Stimulated activated CD4-positive, alpha-beta T cell treated with anti-CD3 and anti-CD28 coated beads, Interleukin-4, amount 100 ng/mL, for 1 hour (primary cell): ENCODE data around the gene NKD1.

Source experiments
- DNase-seq: peaks from one replicate; pipeline ENCODE4 v3.0.0-alpha.2; 2020

The NKD1 gene

GRCh38 chr16:50580180-50580798 is 32.1 kb downstream of the NKD1 start:
- DNase-seq = no peak

DNA sequence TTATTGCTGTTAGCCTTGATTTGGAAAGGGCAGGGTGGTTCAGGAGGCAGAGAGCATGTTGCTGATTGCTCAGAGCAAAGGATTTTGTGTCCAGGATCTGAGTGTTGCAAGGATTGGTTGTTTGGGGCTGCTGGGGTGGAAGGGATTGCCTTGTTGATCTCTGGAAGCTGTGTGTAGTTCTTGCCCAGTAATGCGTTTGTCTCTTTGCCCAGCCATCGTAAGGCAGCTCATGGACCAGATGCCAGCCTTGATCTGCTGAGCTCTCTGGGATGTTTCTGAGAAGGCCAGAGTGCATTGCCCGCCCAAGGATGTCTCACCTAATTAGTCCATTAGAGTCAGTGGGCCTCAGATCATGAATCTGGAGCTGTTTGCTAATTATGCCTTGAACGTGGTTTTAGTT is 33.6 kb downstream of the NKD1 start:
- DNase-seq = no peak

GRCh38 chr16:50583211-50583610 is 35.0 kb downstream of the NKD1 start:
- no peak for DNase-seq

GRCh38 chr16:50584033-50584722 is 36.0 kb downstream of the NKD1 start:
- DNase-seq = no peak

DNA sequence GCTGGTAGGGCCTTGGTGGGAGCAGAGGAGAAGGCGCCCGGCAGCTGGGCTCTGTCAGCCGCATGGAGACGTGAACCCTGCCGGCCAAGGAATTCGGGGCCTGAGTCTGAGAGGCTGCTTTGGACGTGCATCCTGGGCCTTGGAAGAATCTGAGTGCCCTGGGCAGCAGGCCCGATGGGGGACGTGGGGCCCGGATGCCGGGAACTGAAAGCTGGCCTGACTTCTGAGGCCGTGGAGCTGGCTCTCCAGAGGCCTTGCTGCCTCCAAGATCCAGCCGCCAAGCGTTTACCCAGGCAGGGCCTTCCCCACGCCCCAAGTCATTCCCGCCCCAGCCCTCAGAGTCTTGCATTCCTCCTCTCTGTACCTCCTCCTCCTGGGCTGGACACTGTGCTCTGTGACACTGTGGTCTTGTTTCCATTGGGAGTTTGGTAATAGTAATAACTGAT is 37.2 kb downstream of the NKD1 start:
- DNase-seq = no peak

GRCh38 chr16:50587543-50587942 is 39.3 kb downstream of the NKD1 start:
- no peak for DNase-seq

DNA sequence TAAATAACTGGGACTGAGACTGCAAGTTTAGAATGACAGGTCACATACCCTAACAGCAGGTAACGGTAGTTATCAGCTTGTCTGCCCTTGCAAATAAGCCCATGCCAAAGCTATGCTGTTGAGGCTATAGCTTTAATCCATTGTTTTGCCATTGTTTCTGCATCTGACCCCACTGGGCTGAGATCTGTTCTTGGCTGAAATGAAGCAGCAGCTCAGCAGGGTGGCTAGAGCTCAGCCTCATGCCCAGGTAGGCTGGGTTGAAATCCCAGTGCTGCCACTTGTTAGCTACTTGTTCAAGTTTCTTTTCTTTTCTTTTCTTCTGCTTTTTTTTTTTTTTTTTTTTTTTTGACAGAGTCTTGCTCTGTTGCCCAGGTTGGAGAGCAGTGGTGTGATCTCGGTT is 40.1 kb downstream of the NKD1 start:
- no peak for DNase-seq

GRCh38 chr16:50591209-50591608 is 43.0 kb downstream of the NKD1 start:
- no peak for DNase-seq

DNA sequence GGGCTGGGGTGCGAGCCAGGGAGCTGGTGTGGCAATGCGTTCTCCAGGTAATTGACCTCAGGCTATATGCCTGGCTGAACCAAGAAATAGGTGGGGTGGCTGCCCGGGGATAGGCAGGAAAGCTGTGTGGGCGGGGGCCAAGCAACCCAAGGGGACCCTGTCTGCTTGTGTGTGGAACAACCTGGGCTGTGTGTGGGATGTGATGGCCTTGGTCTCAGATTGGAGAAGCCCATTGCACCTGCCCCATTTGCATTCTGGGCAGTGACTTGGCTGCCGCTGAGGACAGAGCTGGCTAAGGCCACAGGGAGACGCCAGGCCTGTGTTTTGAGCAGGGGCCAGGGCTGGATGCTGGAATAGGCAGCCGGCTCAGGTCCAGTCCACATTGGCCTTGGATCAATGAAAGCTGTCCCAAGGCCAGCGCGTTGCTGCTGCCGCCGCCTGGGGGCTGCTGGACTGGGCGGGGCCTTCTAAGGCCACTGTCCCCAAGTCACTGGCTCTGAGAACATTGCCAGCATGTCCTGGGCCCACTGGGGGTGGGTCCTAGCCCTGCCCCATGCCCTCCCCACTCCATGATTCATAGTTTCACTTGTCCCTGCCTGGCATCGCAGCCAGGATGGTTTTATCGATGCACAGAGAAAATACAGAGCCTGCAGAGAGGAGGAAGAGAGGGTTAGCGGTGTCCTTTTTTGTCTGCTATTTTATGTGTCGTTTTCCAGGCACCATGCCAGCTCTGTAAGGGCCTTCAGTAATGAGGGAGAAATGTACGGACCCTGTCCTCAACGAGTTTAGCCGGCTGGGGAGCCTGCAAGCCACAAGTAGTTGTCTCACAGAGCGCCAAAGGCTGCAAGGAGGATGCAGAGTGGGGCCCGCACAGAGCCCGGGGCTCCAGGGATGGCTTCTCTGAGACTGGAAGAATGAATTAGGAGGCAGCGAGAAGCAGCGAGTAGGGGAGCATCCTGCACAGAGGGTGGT is 43.9 kb downstream of the NKD1 start:
- DNase-seq = no peak

- no peak for DNase-seq
These were observed 44.8 kb downstream of the NKD1 start for GRCh38 chr16:50592996-50593395.

GRCh38 chr16:50593410-50594150 is 45.4 kb downstream of the NKD1 start:
- no peak for DNase-seq

DNA sequence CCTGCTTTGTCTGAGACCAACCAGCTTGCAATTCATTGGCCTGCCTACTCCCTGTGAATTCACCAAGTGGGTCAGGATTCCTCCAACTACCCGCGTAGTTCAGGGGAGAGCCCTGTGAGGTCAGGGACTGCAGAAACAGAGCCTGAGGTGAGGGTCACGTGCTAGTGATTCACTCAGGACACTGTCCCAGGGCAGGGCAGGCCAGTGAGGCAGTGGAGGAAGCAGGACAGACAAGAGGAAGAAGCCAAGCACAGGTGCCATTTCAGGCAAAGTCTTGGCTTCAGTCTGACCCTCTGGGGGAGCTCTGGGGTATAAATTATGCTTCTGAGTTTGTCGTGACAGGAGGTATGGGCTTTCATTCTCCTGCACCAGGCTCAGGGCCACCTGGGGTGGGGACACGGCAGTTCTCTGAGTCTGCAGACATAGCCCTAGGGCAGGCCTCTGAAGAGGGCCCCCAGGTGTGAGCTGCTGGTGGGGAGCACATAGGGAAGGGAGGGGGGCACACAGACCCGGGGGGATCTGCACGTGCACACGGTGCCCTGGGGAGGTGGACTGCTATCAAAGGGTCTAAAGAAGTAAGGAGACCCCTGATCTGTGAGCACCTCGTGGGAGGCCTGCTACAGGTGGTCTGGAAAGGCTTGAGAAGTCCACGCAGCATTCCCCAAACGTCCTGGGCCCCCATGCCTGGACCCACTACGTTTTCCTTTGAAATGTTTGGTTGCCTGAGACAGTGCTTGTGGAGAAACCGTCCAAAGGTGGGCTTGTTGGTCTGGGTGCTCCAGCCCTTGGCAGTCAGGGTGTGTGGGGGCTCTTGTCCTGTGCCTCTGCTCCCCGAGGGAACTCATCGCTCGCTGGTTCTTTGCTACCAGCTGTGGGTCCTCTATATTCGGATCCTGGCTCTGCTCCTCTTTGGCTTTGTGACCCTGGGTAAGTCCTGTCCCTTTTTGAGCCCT is 46.4 kb downstream of the NKD1 start:
- DNase-seq = no peak

DNA sequence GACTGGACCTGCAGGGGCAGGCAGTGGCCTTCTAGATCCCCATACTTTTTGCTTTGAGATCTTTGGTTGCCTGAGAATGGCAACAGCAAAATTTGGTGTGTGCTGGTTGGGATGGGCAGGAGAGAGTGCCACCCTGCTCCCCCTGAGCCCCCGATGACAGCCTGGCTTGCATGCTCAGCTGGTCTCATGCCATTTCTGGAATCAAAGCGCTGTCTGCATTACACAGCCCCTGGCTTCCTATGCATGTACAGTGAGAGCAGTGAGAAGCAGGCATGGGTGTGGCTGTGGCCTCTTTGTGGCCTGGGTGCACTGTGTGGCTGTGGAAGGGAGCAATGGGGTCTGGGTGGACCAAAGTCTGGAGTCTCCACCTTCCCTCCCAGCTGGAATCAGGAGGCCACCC is 47.7 kb downstream of the NKD1 start:
- DNase-seq = no peak

GRCh38 chr16:50596762-50597450 is 48.7 kb downstream of the NKD1 start:
- DNase-seq = no peak

DNA sequence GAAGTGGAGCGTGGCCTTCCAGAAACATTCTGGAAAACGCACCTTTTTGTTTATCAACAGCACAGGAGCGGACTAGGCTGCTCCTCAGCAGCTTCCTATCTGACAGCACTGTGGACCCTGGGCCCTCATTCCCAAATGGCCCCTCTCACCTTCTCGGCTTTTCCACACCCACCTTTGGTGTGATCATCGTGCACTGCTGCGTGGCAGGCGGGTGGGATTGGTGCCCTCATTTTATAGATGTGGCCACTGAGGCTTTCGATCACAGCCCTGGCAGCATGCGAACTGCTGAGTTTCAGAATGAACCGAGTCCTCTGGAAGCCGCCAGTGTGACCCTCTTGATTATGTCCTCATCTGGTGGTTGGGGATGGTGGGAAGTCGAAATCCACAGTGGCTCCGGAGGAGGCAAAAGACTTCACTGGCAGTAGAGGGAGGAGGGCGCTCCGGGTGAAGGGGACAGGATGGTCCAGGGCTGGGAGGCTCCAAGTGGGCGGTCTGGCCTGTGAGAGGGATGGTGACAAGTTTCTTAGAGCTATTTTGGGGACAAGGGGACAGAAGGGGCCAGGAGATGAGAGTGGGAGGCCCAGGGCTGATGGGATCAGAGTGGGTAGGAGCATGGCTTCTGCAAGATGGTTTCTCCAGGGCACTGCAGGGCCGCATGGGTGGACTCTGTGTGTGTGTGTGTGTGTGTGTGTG is 49.5 kb downstream of the NKD1 start:
- DNase-seq = no peak

DNA sequence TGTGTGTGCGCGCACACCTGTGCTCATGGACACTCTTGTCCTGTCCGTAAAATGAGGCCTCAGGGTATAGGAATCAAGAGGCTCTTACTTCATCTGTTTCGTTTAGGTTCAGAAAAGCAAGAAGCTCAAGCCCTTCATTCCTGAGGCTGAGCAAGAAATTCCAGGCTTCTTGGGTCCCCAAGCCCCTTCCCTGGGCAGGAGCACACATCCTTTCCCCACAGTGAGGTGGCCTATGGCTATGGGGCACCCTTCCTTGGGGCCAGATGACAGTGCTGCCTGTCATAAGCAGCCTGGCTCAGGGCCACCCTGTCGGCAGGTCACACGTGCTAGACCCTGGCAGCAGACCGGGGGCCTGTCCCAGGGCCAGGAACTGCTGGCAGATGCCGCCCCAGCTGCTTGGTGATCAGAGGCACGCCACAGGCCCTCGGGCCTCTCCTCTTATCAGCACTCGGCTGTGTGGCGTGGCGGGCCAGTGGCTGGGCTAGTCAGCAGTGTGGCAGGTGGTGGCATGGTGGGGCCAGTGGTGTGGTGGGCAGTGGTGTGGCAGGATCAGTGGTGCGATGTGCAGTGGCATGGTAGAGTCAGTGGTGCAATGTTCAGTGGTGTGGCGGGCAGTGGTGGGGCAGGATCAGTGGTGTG is 50.2 kb downstream of the NKD1 start:
- DNase-seq = no peak

- DNase-seq = no peak
These were observed 50.8 kb downstream of the NKD1 start for GRCh38 chr16:50598936-50599361.

DNA sequence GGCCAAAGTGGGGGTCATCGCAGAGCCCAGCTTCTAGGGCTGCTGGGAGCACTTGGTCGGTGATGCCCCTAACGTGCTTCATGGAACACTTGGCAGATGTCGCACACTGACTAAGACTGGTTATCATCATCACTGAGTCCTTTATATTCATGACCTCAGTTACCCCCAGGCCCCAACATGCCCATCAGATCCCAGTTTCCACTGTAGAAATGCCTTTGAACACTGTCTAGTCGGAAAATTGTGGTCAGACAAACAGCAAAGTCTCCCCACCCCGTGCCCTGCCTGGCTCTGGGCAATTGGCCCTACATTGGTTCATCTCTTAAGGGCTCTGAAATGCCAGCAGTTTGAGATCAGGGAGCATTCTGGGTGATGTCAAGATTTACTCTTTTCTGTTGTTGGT is 51.3 kb downstream of the NKD1 start:
- DNase-seq = no peak

GRCh38 chr16:50600582-50601283 is 52.5 kb downstream of the NKD1 start:
- DNase-seq = no peak
